HepG2 (cell line): Measurements from ENCODE around the gene LYZ. TPM values are rescaled to one million over a fixed set of nuclear protein-coding genes. Genes with fewer than 3 reads are reported as not detected.

Experiments used
- ARNTL ChIP-seq: sonication (generic); formaldehyde crosslinking; IDR thresholded peaks from 2 replicates; pipeline ENCODE4 v1.4.0; 2020; ENCODE audit warnings: mild to moderate bottlenecking, missing genetic modification reagents
- DR1 ChIP-seq: sonication (generic); formaldehyde crosslinking; IDR thresholded peaks from 2 replicates; pipeline ENCODE4 v1.8.0; 2021; ENCODE audit warnings: mild to moderate bottlenecking, missing genetic modification reagents, inconsistent platforms
- HMG20A ChIP-seq: IDR thresholded peaks from 2 replicates; pipeline ENCODE4 v1.6.1; 2016; ENCODE audit warnings: borderline replicate concordance
- MBD4 ChIP-seq: IDR thresholded peaks from 2 replicates; pipeline ENCODE4 v1.6.1; 2012; ENCODE audit warnings: low read length, inconsistent platforms, borderline replicate concordance
- MIER2 ChIP-seq: IDR thresholded peaks from 2 replicates; pipeline ENCODE4 v1.6.1; 2016; ENCODE audit warnings: missing biosample characterization, missing genetic modification reagents
- MLLT10 ChIP-seq: sonication (generic); formaldehyde crosslinking; IDR thresholded peaks from 2 replicates; pipeline ENCODE4 v1.4.0; 2020; ENCODE audit warnings: missing genetic modification reagents
- NFIC ChIP-seq: IDR thresholded peaks from 2 replicates; pipeline ENCODE4 v1.6.1; 2012; ENCODE audit warnings: mild to moderate bottlenecking, low read length, inconsistent platforms
- PCBP1 ChIP-seq: fragments of 200-400 bp; formaldehyde crosslinking; IDR thresholded peaks from 2 replicates; pipeline ENCODE4 v1.6.1; 2017; ENCODE audit warnings: mild to moderate bottlenecking, low read depth, low read length, borderline replicate concordance
- RBFOX2 ChIP-seq: fragments of 200-400 bp; formaldehyde crosslinking; IDR thresholded peaks from 2 replicates; pipeline ENCODE4 v1.6.1; 2017; ENCODE audit warnings: low read depth, mild to moderate bottlenecking, low read length
- SSRP1 ChIP-seq: IDR thresholded peaks from 2 replicates; pipeline ENCODE4 v1.6.1; 2016; ENCODE audit warnings: control low read depth
- TCF7 ChIP-seq: sonication (generic); IDR thresholded peaks from 2 replicates; pipeline ENCODE4 v1.6.1; 2016; ENCODE audit warnings: antibody characterized with exemption, low read depth
- ZNF724P ChIP-seq: sonication (generic); formaldehyde crosslinking; IDR thresholded peaks from 2 replicates; pipeline ENCODE4 v1.8.0; 2022; ENCODE audit warnings: missing genetic modification reagents, borderline replicate concordance
- polyA plus RNA-seq, 8 experiments: library from polyadenylated mRNA; depleted of rRNA in 3 of 8; stranded (reverse) in 7 of 8; unstranded in 1 of 8; fragments of >200 nt; fragmentation: Illumina TruSeq in 4 of 8; extraction: Trizol in 4 of 8; gene quantifications; 2 replicates each; pipeline versions ENCODE4 v1.2.1 to v1.2.3, GENCODE V29; 2011 to 2016; ENCODE audit warnings: low read depth in 4 of 8, missing spikeins in 1 of 8, mixed read lengths in 1 of 8; ENCODE audit not compliant: insufficient read depth in 1 of 8
- total RNA-seq, 5 experiments: library from RNA; depleted of rRNA; stranded (reverse); fragments of >200 nt; fragmentation: Illumina TruSeq; extraction: Trizol; gene quantifications; 2 replicates each; pipeline ENCODE4 v1.2.3, GENCODE V29; 2016; ENCODE audit warnings: low read depth in 1 of 5
- TF ChIP-seq, protein P1 (sequence below): IDR thresholded peaks from 2 replicates; pipeline ENCODE4 v1.6.1; 2016; ENCODE audit warnings: low read depth, control low read depth
- TF ChIP-seq, protein P2 (sequence below): sonication (generic); formaldehyde crosslinking; IDR thresholded peaks from 2 replicates; pipeline ENCODE4 v1.5.0; 2020; ENCODE audit warnings: mild to moderate bottlenecking, missing genetic modification reagents, borderline replicate concordance
- TF ChIP-seq, protein P3 (sequence below): sonication (generic); formaldehyde crosslinking; conservative IDR thresholded peaks from 2 replicates; pipeline ENCODE4 v1.8.0; 2022; ENCODE audit warnings: low read depth, missing genetic modification reagents
- TF ChIP-seq, protein P4 (sequence below): sonication (generic); formaldehyde crosslinking; IDR thresholded peaks from 2 replicates; pipeline ENCODE4 v1.4.0; 2020; ENCODE audit warnings: missing genetic modification reagents
- TF ChIP-seq, protein P5 (sequence below): sonication (generic); formaldehyde crosslinking; IDR thresholded peaks from 2 replicates; pipeline ENCODE4 v1.5.0; 2020; ENCODE audit warnings: missing genetic modification reagents
- TF ChIP-seq, protein P6 (sequence below): IDR thresholded peaks from 2 replicates; pipeline ENCODE4 v1.6.1; 2016; ENCODE audit warnings: missing genetic modification reagents, missing compliant biosample characterization
- TF ChIP-seq, protein P7 (sequence below): sonication (generic); formaldehyde crosslinking; IDR thresholded peaks from 2 replicates; pipeline ENCODE4 v1.5.1; 2020; ENCODE audit warnings: mild to moderate bottlenecking, missing genetic modification reagents, moderate library complexity

LYZ gene
- total and polyA plus RNA-seq, 2 of the 13 experiments (the other 11 are each of a cell fraction or from before 2014, with no cell fraction given): 1,788 to 2,054 TPM

DNA sequence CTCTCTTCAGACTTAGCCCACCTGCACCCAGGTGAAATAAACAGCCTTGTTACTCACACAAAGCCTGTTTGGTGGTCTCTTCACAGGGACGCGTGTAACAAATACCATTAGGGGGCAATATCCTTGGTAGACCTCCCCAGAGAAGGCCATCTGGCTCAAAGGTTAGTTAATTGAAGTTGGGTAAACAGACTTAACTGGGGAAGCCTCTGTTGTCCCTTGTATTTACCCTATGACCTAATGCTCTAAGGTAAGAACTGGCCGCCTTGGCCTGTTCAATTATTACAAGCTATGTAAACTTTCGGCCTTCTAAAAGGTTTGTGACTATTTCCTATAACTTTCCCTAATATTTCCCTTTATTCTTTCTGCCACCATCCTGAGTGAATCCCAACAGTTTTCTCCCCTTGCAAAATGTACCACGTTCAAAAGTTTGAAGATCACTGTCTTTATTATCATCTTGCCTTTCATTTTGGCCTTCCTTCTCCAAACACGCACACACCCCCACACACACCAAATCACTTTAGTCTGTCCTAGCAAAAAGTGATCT is 15.3 kb upstream of the LYZ start (continued):
- TF ChIP-seq, protein P1, sequence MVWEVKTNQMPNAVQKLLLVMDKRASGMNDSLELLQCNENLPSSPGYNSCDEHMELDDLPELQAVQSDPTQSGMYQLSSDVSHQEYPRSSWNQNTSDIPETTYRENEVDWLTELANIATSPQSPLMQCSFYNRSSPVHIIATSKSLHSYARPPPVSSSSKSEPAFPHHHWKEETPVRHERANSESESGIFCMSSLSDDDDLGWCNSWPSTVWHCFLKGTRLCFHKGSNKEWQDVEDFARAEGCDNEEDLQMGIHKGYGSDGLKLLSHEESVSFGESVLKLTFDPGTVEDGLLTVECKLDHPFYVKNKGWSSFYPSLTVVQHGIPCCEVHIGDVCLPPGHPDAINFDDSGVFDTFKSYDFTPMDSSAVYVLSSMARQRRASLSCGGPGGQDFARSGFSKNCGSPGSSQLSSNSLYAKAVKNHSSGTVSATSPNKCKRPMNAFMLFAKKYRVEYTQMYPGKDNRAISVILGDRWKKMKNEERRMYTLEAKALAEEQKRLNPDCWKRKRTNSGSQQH (CRISPR knock-in tag): no peak
- TF ChIP-seq DR1 (CRISPR knock-in tag) (peak; percentile 62), PCBP1 (no peak), NFIC (peak; percentile 87; the same call in 1 of the 2 replicates), TCF7 (peak; percentile 93), SSRP1 (no peak), MIER2 (CRISPR knock-in tag) (0 out of 2 replicates have a peak, but pooled peaks have one; percentile 22), ZNF724P (CRISPR knock-in tag) (no peak), HMG20A (peak; percentile 77), MLLT10 (CRISPR knock-in tag) (no peak), MBD4 (0 out of 2 replicates have a peak, but pooled peaks have one; percentile 24), ARNTL (peak; percentile 66; the same call in 1 of the 2 replicates), RBFOX2 (peak; percentile 80)
- TF ChIP-seq, protein P2, sequence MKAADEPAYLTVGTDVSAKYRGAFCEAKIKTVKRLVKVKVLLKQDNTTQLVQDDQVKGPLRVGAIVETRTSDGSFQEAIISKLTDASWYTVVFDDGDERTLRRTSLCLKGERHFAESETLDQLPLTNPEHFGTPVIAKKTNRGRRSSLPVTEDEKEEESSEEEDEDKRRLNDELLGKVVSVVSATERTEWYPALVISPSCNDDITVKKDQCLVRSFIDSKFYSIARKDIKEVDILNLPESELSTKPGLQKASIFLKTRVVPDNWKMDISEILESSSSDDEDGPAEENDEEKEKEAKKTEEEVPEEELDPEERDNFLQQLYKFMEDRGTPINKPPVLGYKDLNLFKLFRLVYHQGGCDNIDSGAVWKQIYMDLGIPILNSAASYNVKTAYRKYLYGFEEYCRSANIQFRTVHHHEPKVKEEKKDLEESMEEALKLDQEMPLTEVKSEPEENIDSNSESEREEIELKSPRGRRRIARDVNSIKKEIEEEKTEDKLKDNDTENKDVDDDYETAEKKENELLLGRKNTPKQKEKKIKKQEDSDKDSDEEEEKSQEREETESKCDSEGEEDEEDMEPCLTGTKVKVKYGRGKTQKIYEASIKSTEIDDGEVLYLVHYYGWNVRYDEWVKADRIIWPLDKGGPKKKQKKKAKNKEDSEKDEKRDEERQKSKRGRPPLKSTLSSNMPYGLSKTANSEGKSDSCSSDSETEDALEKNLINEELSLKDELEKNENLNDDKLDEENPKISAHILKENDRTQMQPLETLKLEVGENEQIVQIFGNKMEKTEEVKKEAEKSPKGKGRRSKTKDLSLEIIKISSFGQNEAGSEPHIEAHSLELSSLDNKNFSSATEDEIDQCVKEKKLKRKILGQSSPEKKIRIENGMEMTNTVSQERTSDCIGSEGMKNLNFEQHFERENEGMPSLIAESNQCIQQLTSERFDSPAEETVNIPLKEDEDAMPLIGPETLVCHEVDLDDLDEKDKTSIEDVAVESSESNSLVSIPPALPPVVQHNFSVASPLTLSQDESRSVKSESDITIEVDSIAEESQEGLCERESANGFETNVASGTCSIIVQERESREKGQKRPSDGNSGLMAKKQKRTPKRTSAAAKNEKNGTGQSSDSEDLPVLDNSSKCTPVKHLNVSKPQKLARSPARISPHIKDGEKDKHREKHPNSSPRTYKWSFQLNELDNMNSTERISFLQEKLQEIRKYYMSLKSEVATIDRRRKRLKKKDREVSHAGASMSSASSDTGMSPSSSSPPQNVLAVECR: peak; percentile 31; the same call in 1 of the 2 replicates
- TF ChIP-seq, protein P3, sequence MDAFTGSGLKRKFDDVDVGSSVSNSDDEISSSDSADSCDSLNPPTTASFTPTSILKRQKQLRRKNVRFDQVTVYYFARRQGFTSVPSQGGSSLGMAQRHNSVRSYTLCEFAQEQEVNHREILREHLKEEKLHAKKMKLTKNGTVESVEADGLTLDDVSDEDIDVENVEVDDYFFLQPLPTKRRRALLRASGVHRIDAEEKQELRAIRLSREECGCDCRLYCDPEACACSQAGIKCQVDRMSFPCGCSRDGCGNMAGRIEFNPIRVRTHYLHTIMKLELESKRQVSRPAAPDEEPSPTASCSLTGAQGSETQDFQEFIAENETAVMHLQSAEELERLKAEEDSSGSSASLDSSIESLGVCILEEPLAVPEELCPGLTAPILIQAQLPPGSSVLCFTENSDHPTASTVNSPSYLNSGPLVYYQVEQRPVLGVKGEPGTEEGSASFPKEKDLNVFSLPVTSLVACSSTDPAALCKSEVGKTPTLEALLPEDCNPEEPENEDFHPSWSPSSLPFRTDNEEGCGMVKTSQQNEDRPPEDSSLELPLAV (CRISPR knock-in tag): no peak
- TF ChIP-seq, protein P4, sequence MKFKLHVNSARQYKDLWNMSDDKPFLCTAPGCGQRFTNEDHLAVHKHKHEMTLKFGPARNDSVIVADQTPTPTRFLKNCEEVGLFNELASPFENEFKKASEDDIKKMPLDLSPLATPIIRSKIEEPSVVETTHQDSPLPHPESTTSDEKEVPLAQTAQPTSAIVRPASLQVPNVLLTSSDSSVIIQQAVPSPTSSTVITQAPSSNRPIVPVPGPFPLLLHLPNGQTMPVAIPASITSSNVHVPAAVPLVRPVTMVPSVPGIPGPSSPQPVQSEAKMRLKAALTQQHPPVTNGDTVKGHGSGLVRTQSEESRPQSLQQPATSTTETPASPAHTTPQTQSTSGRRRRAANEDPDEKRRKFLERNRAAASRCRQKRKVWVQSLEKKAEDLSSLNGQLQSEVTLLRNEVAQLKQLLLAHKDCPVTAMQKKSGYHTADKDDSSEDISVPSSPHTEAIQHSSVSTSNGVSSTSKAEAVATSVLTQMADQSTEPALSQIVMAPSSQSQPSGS (CRISPR knock-in tag): peak; percentile 98
- TF ChIP-seq, protein P5, sequence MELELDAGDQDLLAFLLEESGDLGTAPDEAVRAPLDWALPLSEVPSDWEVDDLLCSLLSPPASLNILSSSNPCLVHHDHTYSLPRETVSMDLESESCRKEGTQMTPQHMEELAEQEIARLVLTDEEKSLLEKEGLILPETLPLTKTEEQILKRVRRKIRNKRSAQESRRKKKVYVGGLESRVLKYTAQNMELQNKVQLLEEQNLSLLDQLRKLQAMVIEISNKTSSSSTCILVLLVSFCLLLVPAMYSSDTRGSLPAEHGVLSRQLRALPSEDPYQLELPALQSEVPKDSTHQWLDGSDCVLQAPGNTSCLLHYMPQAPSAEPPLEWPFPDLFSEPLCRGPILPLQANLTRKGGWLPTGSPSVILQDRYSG (CRISPR knock-in tag): no peak
- TF ChIP-seq, protein P6, sequence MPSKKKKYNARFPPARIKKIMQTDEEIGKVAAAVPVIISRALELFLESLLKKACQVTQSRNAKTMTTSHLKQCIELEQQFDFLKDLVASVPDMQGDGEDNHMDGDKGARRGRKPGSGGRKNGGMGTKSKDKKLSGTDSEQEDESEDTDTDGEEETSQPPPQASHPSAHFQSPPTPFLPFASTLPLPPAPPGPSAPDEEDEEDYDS: peak; percentile 94
- TF ChIP-seq, protein P7, sequence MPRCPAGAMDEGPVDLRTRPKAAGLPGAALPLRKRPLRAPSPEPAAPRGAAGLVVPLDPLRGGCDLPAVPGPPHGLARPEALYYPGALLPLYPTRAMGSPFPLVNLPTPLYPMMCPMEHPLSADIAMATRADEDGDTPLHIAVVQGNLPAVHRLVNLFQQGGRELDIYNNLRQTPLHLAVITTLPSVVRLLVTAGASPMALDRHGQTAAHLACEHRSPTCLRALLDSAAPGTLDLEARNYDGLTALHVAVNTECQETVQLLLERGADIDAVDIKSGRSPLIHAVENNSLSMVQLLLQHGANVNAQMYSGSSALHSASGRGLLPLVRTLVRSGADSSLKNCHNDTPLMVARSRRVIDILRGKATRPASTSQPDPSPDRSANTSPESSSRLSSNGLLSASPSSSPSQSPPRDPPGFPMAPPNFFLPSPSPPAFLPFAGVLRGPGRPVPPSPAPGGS: no peak
